Measurements from ENCODE around the gene FBXL15.

FBXL15 gene

DNA sequence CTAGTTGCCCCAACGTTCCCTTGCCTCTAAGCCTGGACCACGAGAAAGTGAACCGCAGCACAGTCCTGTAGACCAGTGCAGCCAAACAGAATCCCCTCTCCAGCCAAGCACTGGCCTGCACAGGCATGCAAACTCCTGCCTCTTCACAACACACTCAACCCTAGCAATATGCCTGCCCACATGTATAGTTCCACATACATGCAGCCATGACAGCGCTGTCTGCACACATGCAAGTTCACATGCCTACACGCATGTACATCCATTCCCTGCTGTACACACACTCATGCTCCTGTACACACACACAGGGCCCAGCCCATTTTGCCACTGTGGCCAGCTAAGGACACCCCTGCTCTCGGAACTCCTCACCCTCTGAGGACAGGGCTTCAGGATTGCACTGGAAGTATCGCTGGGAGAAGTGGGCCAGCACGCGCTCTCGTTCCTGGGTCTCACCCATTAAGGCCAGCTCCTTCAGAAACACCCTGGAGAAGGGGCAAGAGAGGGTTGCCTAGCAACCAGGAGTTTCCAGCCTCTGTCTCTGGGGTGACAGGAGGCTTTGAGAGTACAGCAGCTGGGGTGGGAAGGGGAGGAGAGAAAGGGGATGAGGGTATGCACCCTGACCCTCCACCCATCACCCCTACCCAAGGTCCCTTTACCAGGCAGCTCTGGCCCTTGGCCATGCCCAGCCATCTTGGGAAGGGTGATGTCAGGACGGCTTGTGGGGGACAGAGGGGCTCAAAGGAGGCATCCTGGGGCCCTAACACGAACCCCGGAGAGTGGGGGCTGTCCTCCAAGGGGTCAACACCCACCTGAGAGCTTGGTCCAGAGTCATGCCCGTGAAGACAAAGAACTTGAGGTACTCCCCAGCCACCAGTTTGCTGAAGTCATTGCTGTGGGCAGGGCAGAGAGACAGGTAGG, 9.0 kb upstream of the FBXL15 start:
- DNase-seq (ENCODE audit: low spot score) = no peak

DNA sequence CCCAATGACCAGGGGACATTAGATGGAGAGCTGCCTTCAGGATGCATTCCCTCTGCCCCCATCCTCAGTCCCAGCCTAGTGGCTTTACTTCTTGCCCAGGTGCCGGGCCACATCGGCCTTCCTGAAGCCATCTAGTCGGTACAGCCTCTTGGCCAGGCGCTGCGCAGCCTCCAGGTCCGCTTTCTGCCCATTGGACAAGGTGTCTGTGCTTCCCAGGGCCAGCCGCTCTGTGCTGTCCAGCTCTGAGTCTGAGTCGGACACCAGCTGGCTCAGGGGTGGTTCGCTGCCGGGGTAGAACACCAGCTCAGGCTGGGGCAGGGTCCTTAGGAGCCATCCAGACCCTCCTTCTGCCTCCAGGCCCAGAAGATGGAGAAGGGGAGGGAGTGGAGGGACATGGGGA, 8.3 kb upstream of the FBXL15 start:
- no peak for DNase-seq (ENCODE audit: low spot score)

DNA sequence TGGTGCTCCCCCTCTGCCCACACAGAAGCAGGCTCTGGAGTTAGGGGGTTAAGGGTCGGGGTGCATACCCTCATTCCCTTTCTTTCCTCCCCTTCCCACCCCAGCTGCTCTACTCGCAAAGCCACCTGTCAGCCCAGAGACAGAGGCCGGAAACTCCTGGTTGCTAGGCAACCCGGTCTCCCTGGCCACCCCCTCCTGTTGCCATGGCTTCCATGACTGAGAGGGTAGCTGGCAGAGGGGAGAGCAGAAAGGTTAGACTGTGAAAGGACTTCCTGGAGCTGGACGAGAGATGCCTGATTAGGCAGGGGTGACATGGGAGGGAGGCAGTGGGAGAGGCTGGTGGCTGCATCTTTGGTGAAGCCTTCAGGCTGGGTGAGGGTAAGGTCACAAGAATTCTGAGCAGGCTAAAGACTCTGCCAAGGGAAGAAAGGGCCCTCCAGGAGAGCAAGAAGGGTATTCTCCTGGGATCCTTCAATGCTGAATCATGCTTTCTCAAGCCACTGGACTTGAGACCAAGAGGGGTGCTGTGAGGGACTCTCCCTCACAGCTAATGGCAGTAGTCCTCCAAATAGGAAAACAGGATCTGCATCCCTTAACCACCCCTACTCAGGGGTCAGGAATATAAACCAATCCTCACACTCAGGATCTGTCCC, 7.5 kb upstream of the FBXL15 start:
- no peak for DNase-seq (ENCODE audit: low spot score)

DNA sequence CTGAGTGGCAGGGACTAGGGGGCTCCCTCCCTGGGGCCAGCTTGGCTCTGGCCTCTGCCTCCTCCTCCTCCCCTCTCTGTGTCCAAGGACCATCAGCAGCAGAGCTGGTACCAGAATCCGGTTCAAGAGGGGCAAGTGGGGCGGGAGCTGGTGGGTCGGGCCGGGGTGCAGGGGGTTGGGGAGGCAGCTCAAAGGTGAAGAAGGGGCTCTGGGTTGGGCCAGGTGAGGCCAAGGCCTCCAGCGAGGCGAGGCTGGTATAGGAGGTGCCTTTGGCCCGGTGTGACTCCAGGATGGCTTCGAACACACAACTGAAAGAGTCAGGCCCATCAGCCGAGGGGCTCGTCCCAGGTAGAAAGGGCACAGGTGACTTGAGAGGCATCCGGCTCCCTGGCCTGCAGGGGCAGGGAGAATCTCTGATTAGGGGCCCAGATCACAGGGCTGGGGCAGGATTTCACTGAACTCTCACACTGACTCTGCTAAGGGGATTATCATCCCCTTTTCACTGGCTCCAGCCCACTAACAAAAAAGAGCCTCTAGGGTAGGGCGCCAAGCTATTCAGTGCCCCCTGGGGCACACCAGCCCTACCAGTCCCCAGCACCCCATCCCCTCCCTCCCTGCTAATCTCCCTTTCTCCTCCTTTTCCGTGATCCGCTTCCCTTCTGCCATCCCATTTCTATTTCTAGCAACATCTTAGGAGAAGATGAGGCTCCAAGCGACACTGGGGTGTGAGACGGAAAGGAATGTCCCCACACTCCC, 6.7 kb upstream of the FBXL15 start:
- DNase-seq (ENCODE audit: low spot score) = no peak

DNA sequence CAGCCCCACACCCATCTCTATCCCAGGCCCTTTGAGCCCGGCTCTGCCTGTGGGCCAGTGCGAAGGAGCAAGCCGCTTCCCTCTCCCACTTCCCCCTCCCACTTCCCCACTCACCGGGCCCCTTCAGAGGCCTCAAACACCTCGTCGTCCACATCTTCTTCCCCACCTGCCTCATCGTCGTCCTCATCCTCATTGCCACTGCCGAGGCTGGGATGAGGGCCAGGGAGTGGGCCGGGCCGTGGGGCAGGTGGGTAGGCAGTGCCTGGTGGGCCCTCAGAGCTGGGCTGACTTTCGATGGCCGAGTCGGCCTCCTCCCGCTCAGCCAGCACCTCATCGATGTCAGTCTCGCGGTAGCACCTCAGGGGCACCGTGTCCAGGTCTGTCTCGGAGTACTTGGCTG, 5.9 kb upstream of the FBXL15 start:
- DNase-seq (ENCODE audit: low spot score) = no peak

DNA sequence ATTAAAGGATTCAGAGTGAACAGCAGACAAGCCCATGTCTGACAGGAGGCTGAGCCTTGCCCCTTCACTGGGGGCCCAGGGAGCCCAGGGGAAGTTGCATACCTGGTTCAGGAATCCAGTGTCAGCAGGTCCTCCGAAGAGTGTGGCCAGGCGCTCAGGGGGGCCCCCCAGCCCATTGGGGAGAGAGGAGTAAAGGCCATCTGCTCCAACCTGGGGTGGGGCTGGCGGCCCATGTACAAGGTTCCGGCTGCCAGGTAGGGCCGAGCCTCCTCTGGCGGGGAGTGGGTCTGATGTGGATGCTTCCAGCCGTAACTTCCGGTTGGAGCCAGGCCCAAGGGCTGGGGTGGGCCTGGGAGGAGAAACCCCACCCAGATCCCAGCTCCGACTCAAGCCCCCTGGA, 4.4 kb upstream of the FBXL15 start:
- no peak for DNase-seq (ENCODE audit: low spot score)

DNA sequence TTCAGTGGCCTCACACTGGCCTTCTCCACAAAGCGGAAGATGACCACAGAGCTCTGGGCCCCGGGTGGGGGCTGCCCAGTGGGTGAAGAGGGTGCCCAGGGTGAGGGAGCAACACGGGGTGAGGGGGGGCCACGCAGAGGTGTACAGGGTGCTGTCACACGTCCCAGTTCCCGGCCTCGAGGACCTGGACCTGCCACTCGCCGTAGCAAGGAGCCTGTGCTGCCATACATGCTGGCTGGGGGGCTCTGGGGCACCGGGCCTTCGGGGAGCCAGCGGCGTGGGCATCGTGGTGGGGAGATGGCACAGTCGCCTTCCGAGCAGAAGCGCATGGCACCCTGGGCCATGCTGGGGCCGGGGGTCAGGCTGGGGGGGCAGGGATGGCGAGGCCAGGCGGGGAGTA, 3.9 kb upstream of the FBXL15 start:
- no peak for DNase-seq (ENCODE audit: low spot score)

DNA sequence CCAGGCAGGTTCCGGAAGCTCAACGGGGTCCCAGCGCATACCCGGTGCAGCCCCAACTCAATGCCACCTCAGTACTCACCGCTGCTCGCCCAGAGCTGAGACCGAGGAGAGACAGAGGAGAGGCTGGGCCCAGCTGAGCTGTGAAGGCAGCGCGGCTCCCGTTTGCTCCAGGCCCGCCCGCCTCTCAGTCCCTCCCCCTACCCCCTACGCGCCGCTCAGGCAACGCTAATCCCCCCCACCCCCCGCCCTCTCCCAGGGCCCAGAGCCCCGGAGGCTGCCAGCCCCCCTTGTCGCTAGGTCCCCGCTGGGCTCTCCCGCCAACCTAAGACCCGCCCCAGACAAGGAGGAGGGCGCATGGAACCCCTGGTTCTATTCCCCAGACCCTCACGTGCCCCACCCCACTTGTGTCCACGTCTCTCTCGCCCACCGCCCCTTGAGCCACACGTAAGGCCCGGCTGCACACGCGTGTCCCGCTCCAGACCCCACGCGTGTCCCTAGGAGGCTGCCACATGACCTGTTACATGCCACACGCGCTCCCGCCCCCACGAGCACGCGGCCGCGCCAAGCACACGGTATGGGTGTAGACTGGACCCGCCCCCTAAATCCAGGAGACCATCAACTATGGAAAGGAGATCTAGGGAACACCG, 1.9 kb upstream of the FBXL15 start, which contains the start of gene PSD:
Gene PSD (minus strand): TSS at position 164 of the 647 bp plus-strand sequence. CDS start 1,747 bp downstream, outside the sequence.
- DNase-seq (ENCODE audit: low spot score) = no peak

DNA sequence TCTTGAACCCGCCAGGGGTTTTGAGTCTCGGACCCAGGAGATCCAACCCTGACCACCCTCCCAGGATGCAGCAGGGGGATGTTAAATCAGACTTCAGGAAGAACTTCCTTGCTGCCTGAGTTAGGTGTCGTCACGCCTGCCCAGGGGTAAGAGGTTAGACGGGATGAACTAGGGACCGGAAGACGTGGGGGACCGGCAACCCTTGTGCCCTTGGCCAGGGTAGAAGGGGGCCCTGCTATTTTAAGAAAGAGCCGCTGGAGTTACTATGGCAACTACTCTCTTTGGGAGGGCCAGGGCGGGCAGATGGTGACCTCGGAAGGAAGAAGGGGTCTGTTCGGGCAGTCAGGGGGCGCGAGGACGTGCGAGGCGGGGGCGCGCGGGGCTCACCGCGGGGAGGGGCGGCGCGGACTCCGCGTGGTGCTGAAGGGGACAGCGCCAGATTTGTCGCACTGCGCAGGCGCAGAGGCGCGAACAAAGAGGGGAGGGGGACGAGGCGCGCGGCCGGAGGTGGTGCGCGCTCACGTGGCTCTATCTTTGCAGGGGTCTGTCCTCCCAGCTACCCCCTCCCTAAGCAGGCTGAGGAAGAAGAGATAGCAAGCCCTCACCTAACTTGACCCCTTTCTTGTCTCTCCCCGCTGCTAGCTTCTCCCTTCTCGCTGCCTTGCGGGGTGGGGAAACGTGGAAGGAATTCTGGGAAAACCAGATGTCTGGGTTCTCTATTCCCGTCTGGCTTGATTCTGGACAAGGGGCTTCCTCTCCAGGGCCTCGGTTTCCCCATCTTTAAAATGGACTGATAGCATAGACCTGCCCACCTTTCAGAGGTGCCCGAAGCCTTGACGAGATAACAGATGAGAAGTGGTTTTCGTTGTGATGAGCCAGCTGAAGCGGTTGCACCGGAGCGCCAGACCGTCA, 1.1 kb upstream of the FBXL15 start:
- DNase-seq (ENCODE audit: low spot score) = peak; percentile 71

DNA sequence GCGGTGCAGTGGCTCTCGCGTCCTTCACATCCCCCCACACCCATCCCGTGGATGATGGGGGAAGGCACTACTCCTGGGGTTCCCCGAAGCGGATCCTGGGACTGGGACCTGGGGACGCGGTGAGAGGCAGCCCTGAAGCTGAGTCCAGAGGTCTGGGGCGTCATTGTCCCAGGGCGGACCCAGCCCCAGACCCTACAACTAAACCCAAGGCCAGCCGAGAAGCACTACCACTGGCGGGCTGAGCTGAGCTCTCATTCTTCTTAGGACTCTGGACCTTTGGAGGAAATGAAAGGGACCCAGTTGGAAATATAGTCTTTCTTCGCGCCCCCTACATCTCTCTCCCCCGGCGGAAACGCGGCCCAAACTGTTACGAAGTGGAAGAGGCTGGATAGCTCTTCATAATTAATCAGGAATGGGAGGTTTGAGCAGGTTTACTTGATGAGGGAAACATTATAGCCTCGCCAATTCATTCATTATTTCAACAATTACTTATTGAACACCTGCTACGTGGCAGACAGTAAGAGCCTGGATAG, 389 bp upstream of the FBXL15 start:
- DNase-seq (ENCODE audit: low spot score) = no peak

DNA sequence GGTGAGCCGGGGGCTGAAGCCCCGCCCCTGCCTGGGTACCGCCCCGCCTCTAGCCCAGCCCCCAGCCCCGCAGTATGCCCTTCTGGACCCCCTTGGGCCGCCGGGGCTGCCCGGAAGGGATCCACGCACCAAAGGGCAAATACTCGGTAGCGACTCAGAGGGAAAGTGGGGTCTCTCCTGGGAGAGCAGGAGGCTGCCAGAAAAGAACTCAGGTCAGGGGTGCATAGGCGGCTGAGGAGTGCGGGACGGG, 796 bp downstream of the FBXL15 start:
- no peak for DNase-seq (ENCODE audit: low spot score)

DNA sequence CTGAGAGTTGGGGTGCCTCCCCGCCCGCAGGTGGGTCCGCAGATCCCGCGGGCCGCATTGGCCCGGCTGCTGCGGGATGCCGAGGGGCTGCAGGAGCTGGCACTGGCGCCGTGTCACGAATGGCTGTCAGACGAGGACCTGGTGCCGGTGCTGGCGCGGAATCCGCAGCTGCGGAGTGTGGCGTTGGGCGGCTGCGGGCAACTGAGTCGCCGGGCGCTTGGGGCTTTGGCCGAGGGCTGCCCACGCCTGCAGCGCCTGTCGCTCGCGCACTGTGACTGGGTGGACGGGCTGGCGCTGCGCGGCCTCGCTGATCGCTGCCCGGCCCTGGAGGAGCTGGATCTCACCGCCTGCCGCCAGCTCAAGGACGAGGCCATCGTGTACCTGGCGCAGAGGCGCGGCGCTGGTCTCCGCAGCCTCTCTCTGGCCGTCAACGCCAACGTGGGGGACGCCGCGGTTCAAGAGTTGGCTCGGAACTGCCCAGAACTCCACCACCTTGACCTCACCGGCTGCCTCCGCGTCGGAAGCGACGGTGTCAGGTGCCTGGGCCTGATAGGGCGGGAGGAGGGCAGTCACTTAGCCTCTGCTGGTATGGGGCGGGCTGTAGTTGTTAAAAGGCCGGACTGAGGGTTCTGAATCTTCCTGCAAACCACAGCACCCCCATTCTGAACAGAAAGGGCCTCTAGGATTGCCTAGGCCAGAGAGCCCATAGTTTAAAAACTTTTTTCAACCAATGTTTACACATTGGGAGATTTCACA, 1.3 kb downstream of the FBXL15 start:
- DNase-seq (ENCODE audit: low spot score) = no peak

DNA sequence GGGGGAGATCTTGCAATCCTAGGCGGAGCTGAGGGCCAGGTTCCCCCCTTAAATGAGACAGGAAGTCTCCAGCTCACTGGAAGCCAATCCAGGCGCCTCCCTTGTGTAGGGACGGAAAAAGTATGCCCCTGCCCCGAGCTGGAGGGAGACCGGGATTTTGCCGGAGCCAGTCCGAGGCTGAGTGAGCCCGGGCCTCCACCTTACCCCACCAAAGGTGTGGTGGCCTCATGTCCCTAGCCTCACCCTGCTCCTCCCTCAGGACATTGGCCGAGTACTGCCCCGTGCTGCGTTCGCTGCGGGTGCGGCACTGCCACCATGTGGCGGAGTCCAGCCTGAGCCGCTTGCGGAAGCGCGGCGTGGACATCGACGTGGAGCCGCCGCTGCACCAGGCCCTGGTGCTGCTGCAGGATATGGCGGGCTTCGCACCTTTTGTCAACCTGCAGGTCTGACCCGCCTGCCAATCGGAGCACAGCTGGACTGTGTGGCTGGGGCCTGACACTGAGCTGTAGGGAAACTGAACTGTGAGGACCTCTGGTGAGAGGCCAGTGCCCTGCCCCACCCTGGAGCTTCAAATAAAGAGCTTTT, 2.0 kb downstream of the FBXL15 start:
- DNase-seq (ENCODE audit: low spot score) = peak; percentile 61

DNA sequence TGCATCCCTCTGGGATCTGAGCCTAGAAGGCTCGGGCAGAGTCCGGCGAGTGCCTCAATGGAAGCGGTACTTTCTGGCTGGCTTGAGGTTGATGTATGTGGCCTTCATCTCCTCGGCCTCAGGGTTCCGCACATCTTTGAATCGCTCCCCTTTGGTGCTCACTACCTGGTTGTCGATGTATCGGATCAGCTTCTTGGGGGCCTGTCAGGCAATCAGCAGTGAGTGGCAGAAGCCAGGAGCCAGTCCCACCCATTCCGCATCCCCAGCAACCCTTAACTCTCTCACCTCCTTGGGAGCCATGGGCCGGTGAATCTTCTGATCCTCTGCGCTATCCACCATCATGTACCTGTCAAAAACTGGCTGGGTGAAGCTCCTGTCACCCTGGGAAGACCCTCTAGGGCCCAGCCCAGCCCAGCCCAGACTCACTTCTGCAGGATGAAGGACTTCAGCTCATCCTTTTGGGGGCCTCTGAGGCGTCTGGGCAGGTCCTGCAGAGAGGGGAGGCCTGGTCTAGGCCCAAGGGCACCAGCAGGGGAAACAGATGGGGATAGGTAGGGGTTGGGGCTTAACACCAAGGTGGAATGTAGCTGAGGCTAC, 2.8 kb downstream of the FBXL15 start:
- no peak for DNase-seq (ENCODE audit: low spot score)

DNA sequence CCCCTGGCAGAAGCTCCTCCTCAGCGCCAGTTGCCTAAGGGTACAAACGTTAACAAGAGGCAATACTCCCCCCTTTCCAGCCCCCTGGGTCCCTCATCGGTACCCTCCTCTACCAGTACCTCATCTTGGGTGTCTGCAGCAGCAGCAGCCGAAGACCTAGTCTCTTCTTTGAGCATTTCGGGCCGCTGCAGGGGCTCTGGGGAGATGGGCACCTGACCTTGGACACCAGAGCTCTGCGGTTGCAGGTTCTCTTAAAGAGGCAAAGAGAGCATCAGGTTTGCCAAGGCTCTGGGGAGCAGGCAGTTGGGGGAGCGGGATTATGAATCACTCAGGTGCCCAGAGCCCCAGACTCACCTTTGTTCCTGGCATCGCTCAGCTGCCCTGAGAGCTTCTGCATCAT, 3.5 kb downstream of the FBXL15 start:
- no peak for DNase-seq (ENCODE audit: low spot score)

DNA sequence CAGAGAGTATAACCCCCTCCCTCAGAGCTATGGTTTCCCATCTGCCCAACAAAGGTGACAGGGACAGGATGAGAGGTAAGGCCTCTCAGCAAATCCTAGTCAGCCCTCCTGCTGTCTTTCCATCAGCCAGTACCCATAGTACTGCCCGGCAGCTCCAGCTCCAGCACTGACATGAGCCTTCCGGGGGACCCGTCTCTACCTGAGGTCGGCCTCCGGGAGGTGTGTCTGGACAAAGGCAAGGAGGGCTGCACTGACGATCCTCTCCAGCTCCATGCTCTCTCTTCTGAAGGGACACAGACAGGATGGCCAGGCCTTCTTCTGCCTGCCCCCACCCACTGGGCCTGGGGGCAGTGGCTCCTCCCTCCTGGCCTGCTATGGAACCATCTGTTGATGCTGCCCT, 4.3 kb downstream of the FBXL15 start:
- DNase-seq (ENCODE audit: low spot score) = no peak

DNA sequence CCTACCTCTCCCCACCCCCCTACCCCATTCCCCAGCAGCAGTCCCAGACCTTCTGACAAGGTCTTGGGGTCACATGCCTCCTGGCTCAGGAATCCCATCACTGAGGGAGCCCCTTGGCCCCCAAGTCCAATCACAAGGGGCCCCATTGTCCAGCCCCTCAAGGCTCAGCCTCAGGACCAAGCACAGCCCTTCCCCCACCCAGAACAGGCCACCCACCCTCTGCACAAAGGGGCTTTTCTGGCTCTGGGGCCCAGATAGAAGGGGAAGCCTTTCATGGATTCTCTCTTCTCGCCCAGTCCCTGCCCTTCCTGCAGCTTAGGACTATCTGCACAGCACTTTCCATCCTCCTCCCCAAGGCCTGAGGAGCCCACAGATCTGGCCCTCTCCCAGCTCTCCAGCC, 4.8 kb downstream of the FBXL15 start:
- no peak for DNase-seq (ENCODE audit: low spot score)

DNA sequence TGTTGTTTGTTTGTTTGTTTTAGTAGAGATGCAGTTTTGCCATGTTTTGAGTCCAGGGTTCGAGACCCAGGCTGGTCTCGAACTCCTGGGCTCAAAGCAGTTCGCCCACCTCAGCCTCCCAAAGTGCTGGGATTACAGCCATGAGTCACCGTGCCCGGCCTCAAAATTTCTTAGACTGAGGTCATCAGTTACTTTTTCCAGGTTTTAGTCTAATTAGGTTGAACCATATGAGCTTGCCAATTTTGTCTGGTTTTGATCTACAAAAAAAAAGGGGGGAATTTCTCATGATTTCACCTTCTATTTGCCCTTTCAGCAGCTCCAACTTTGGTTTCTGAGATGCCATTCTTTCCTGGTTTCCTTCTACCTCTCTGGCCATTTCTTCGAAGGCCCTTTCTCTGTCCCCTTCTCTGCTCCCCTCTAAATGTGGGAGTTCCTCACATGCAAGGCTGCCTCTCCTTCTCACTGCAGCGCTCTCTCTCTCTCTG, 6.2 kb downstream of the FBXL15 start:
- no peak for DNase-seq (ENCODE audit: low spot score)

DNA sequence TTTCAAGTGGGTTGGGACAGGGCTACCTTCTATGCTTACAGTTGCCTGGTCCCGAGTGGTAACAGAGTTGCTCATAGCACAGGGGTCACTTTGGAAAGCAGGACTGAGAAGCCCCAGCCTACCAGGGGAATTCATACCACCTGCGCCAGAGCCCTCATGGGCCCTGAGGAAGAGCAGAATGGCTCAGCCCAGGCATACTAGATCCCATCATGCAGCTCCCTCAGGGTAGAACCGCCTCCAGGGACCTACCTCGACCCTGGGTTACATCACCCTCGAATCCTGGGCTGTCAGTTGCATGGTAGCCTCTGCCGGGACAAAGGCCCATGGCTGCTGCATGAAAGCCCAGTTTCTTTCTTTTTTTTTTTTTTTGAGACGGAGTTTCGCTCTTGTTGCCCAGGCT, 8.8 kb downstream of the FBXL15 start:
- DNase-seq (ENCODE audit: low spot score) = no peak
